ENCODE data around the gene NTSR1.

DNA sequence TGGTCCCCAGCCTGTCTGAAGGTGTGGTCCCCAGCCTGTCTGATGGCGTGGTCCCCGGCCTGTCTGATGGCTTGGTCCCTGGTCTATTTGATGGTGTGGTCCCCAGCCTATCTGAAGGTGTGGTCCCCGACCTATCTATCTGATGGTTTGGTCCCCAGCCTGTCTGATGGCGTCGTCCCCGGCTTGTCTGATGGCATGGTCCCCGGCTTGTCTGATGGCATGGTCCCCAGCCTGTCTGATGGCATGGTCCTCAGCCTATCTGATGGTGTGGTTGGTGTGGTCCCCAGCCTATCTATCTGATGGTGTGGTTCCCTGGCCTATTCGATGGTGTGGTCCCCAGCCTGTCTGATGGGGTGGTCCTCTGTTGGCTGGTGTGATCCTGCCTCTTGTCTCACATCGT, 69.4 kb downstream of the NTSR1 start:
- no peak for TF ChIP-seq EZH2phosphoT487 (IDR thresholded peaks at IDR 0.05; ENCODE audit: borderline replicate concordance, low read length)
- TF ChIP-seq CTCF (IDR thresholded peaks at IDR 0.05; ENCODE audit: low read depth, low read length, poor library complexity, severe bottlenecking), result no peak

All from DOHH2 (cell line).